ENCODE data around the gene NBPF11.
A peak's percentile ranks its signal among the peaks of the same experiment; 100 is the strongest.
"Not testable (repeated sequence)": the region's sequence is repeated elsewhere in the genome, so short reads cannot be mapped to it uniquely, and the experiment has no call there.

Gene NBPF11

DNA sequence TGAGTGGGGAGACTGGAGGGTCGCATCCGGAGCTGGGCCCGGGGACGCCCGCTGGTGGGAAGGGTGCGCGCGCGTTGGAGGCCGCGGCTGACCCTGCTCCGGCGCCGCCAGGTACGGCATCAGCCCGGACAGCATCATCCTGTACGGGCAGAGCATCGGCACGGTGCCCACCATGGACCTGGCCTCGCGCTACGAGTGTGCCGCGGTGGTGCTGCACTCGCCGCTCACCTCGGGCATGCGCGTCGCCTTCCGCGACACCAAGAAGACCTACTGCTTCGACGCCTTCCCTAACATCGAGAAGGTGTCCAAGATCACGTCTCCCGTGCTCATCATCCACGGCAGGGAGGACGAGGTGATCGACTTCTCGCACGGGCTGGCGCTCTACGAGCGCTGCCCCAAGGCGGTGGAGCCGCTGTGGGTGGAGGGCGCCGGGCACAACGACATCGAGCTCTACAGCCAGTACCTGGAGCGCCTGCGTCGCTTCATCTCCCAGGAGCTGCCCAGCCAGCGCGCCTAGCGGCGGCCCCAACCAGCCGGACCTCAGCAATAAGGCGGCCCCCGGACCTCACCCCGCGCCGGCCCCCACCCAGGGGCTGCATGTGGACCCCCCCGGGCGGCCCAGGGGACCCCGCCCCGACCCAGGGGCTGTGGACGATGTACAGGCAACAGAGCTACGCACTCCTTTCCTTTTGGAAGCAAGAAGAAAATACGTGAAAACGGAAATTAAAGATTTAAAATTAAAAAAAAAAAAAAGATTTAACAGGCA is 2.8 kb downstream of the NBPF11 start:
- not testable (repeated sequence) for DNase-seq (ENCODE audit: low read depth); H3K9me3 ChIP-seq (ENCODE audit: control insufficient read depth, low read length); H3K4me1 ChIP-seq (ENCODE audit: control insufficient read depth, insufficient read depth, low read length)

DNA sequence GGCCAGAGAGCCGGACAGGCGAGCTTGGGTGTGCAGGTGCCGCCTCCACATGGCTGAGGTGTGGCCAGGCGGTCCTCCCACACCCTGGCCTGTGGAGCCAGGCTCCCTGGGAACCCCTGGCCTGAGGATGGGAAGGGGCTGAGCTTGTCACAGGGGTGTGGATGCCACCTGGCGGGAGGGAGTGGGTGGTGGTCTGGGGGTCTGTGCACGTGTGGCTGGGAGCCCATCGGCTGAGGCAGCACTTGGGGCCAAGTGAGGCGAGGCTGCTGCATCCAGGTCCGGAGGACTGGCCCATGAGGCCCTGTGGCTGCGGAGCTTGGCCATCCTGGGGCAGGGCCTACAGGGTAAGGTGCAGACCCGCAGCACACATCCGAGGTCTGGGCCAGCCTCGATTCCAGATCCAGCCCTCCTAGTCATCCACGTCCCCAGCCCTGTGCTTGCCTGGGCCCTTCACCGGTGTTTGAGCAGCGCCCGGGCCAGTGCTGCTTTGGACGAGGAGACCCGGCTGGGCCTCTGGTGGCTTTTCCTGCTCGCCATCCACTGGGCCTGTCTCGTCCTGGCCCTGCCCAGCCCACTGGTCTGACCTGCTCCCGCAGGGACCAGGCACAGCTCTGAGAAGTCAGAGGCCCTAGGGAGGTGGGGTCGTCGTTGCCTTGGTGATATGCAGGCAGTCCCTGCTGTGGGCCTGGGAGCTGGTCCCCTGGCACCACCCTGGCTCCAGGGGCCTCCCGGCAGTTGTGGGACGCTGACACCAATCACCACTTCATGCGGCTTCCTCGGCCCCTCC is 4.8 kb downstream of the NBPF11 start:
- DNase-seq (ENCODE audit: low read depth); H3K36me3 ChIP-seq (ENCODE audit: control insufficient read depth, insufficient read depth, low read length, severe bottlenecking); H3K27me3 ChIP-seq (replicated peaks; ENCODE audit: control insufficient read depth, insufficient read depth, low read length); H3K4me3 ChIP-seq (ENCODE audit: low read length); H3K4me1 ChIP-seq (ENCODE audit: control insufficient read depth, insufficient read depth, low read length); H3K9ac ChIP-seq (ENCODE audit: low read length); H3K9me3 ChIP-seq (ENCODE audit: control insufficient read depth, low read length): not testable (repeated sequence)

More for the DNA sequence above, 2.8 kb downstream of the NBPF11 start:
- not testable (repeated sequence) for H3K27me3 ChIP-seq (replicated peaks; ENCODE audit: control insufficient read depth, insufficient read depth, low read length); H3K9ac ChIP-seq (ENCODE audit: low read length); H3K4me3 ChIP-seq (ENCODE audit: low read length); H3K36me3 ChIP-seq (ENCODE audit: control insufficient read depth, insufficient read depth, low read length, severe bottlenecking)

DNA sequence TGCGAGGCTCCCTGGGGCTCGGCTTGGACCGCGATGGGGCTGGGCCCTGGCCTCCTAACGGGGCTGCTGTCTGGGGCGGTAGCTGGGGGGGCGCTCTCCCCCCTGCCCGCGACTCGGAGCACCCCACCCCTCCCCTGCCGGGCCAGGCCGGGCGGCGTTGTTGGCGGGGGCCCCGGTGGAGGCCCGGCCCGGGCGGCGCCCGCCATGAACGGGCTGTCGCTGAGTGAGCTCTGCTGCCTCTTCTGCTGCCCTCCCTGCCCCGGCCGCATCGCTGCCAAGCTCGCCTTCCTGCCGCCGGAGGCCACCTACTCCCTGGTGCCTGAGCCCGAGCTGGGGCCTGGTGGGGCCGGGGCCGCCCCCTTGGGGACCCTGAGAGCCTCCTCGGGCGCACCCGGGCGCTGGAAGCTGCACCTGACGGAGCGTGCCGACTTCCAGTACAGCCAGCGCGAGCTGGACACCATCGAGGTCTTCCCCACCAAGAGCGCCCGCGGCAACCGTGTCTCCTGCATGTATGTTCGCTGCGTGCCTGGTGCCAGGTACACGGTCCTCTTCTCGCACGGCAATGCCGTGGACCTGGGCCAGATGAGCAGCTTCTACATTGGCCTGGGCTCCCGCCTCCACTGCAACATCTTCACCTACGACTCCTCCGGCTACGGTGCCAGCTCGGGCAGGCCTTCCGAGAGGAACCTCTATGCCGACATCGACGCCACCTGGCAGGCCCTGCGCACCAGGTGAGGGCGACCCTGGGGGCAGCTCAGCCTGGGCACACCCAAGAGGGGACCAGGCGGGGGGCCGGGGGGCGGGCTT is 5.7 kb downstream of the NBPF11 start:
- not testable (repeated sequence) for H3K27me3 ChIP-seq (replicated peaks; ENCODE audit: control insufficient read depth, insufficient read depth, low read length); H3K4me3 ChIP-seq (ENCODE audit: low read length); H3K9me3 ChIP-seq (ENCODE audit: control insufficient read depth, low read length); H3K4me1 ChIP-seq (ENCODE audit: control insufficient read depth, insufficient read depth, low read length); H3K9ac ChIP-seq (ENCODE audit: low read length); H3K36me3 ChIP-seq (ENCODE audit: control insufficient read depth, insufficient read depth, low read length, severe bottlenecking); DNase-seq (ENCODE audit: low read depth)

DNA sequence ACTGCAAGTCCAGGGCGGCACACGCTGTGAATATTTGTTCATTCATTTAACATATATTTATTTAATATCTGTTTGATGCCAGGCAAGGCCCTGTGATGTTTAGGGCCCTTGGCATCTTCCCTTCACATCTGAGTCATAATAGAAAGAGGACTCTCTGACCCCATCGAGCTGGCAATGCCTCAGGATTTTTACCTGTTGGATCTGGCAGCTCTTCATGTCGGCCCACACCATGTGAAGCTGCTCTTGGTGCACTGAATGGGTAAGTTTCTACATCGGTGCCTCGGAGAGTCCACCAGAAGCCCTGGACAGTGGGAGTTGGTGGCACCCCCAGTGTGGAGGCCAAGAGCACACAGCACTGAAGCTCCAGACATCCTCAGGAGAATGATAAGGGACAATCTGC is 8.9 kb downstream of the NBPF11 start:
- not testable (repeated sequence) for H3K4me3 ChIP-seq (ENCODE audit: low read length); DNase-seq (ENCODE audit: low read depth); H3K27me3 ChIP-seq (replicated peaks; ENCODE audit: control insufficient read depth, insufficient read depth, low read length); H3K9me3 ChIP-seq (ENCODE audit: control insufficient read depth, low read length); H3K4me1 ChIP-seq (ENCODE audit: control insufficient read depth, insufficient read depth, low read length); H3K36me3 ChIP-seq (ENCODE audit: control insufficient read depth, insufficient read depth, low read length, severe bottlenecking); H3K9ac ChIP-seq (ENCODE audit: low read length)

DNA sequence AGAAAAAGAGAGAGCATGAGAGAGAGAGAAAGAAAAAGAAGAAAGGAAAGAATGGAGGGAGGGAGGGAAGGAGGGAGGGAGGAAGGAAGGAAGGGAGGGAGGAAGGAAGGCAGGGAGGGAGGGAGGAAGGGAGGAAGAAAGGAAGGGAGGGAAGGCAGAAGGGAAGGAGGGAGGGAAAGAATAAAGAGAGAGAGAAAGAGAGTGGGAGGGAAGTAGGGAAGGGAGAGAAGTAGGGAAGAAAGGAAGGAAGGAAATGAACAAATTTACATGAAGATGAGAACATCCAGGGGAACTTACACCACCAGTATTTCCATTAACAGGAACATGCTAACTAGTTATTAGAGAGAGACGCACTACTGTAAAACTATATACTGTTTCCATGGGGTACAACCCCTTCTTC is 10.1 kb downstream of the NBPF11 start:
- not testable (repeated sequence) for H3K4me3 ChIP-seq (ENCODE audit: low read length); DNase-seq (ENCODE audit: low read depth); H3K9me3 ChIP-seq (ENCODE audit: control insufficient read depth, low read length); H3K4me1 ChIP-seq (ENCODE audit: control insufficient read depth, insufficient read depth, low read length); H3K36me3 ChIP-seq (ENCODE audit: control insufficient read depth, insufficient read depth, low read length, severe bottlenecking); H3K27me3 ChIP-seq (replicated peaks; ENCODE audit: control insufficient read depth, insufficient read depth, low read length); H3K9ac ChIP-seq (ENCODE audit: low read length)

DNA sequence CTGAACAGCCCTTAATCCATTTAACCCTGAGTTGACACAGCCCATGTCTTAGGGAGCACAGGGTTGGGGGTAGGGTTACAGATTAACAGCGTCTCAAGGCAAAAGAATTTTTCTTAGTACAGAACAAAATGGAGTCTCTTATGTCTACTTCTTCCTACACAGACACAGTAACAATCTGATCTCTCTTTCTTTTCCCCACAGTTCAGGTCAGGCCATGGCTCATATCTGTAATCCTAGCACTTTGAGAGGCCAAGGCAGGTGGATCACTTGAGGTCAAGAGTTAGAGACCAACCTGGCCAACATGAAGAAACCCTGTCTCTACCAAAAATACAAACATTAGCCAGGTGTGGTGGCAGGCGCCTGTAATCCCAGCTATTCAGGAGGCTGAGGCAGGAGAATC is 13.5 kb downstream of the NBPF11 start:
- H3K9me3 ChIP-seq (ENCODE audit: control insufficient read depth, low read length); H3K36me3 ChIP-seq (ENCODE audit: control insufficient read depth, insufficient read depth, low read length, severe bottlenecking); DNase-seq (ENCODE audit: low read depth); H3K27me3 ChIP-seq (replicated peaks; ENCODE audit: control insufficient read depth, insufficient read depth, low read length); H3K9ac ChIP-seq (ENCODE audit: low read length); H3K4me1 ChIP-seq (ENCODE audit: control insufficient read depth, insufficient read depth, low read length); H3K4me3 ChIP-seq (ENCODE audit: low read length): not testable (repeated sequence)

DNA sequence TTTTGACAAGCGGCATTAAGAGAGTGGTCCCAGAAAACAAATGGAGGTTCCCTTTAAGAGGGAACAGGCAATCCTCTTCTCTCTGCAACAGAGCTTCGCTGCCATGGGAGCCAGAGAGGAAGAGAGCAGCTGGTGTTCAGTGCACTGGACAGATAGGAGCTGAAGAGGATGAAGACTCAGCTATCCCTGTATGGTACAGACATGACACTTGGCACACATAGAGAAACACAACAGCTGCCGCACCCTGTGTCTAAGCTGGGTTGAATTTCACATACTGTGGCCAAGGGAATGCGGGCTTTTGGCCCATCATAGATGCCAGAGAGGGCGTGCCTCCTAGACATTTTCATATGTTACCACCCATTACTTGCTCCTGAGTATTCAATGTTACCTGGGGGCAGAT is 29.7 kb downstream of the NBPF11 start:
- H3K9ac ChIP-seq (ENCODE audit: low read length); H3K9me3 ChIP-seq (ENCODE audit: control insufficient read depth, low read length); H3K4me3 ChIP-seq (ENCODE audit: low read length); DNase-seq (ENCODE audit: low read depth); H3K27me3 ChIP-seq (replicated peaks; ENCODE audit: control insufficient read depth, insufficient read depth, low read length); H3K36me3 ChIP-seq (ENCODE audit: control insufficient read depth, insufficient read depth, low read length, severe bottlenecking); H3K4me1 ChIP-seq (ENCODE audit: control insufficient read depth, insufficient read depth, low read length): not testable (repeated sequence)

DNA sequence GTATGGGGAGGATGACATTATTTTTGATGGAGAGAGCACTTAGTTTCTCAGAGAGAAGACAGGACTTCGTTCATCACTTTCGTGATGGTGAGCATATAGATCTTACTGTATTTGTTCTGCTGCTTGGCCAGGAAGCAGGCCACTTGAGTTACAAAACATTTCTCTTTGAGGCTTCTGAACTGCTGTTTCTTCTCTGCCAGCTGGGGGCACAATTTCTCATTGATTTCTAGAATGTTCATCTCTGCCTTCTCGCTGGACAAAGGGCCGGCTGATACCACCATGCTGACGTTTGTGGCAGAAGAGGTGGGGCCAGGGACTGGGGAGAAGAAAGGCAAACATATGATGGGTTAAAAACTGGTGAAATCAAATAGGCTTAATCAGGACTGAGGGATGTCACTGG is 31.7 kb downstream of the NBPF11 start:
- not testable (repeated sequence) for H3K36me3 ChIP-seq (ENCODE audit: control insufficient read depth, insufficient read depth, low read length, severe bottlenecking); H3K4me3 ChIP-seq (ENCODE audit: low read length); H3K9ac ChIP-seq (ENCODE audit: low read length); H3K27me3 ChIP-seq (replicated peaks; ENCODE audit: control insufficient read depth, insufficient read depth, low read length); H3K4me1 ChIP-seq (ENCODE audit: control insufficient read depth, insufficient read depth, low read length); H3K9me3 ChIP-seq (ENCODE audit: control insufficient read depth, low read length)
- peak; percentile 0 for DNase-seq (ENCODE audit: low read depth)

DNA sequence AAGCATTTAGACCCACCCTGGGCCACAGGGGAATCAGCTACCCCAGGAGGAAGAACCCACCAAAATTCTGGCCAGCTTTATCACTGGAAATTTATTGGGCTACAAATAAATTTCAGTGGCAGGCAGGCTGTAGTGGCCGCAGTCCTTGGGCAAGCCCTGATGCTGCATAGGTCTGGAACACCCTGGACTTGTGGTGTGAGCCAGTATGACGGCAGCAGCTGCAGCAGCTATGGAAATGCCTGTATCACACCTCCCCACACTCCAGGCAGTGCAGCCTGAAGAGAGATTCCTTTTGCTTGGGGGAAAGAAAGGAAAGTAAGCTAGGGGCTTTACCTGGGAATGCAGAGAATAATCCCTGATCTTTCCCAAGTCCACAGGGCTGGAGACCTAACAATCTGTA is 56.3 kb downstream of the NBPF11 start:
- not testable (repeated sequence) for H3K4me3 ChIP-seq (ENCODE audit: low read length); H3K27me3 ChIP-seq (replicated peaks; ENCODE audit: control insufficient read depth, insufficient read depth, low read length); H3K36me3 ChIP-seq (ENCODE audit: control insufficient read depth, insufficient read depth, low read length, severe bottlenecking); H3K9ac ChIP-seq (ENCODE audit: low read length); H3K4me1 ChIP-seq (ENCODE audit: control insufficient read depth, insufficient read depth, low read length); DNase-seq (ENCODE audit: low read depth); H3K9me3 ChIP-seq (ENCODE audit: control insufficient read depth, low read length)

DNA sequence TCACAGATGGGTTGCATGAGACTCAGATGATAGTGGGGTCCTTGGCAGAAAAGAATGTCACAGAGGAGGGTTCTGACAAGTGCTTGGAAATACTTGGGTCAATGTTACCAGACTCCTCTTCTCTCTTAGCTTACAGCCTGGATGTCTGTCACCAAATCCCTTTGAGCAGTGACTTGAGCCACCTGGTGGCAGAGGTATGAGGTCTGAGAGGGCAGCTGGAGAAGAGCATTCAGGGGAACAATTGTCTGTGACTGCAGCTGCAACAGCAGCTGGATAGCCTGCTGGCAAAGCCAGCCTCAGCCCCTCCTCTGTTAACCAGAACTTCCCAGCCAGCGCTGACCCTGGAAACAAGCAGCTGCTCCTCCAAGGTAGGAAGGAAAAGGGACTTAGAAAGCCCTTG is 65.9 kb downstream of the NBPF11 start:
- not testable (repeated sequence) for H3K4me1 ChIP-seq (ENCODE audit: control insufficient read depth, insufficient read depth, low read length); H3K36me3 ChIP-seq (ENCODE audit: control insufficient read depth, insufficient read depth, low read length, severe bottlenecking); H3K9ac ChIP-seq (ENCODE audit: low read length); DNase-seq (ENCODE audit: low read depth); H3K4me3 ChIP-seq (ENCODE audit: low read length); H3K27me3 ChIP-seq (replicated peaks; ENCODE audit: control insufficient read depth, insufficient read depth, low read length); H3K9me3 ChIP-seq (ENCODE audit: control insufficient read depth, low read length)

DNA sequence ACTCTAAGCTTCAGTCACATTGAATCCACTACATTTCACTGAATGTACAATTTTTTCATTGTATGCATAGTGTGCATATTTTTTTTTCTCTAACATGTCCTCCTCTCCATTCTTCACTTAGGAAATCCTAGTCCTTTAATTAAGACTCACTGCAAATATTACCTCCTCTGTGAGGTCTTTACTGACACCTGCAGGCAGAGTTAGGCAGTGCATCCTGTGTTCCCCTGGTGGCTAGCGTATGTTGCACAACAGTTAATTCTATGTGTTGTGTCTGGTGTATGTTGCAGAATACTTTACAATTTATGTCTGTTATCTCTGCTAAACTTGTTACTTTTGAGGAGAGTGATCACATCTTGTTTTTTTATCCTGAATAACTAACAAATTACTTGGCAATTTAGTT is 70.9 kb downstream of the NBPF11 start:
- not testable (repeated sequence) for H3K9me3 ChIP-seq (ENCODE audit: control insufficient read depth, low read length); H3K9ac ChIP-seq (ENCODE audit: low read length); H3K27me3 ChIP-seq (replicated peaks; ENCODE audit: control insufficient read depth, insufficient read depth, low read length); H3K4me3 ChIP-seq (ENCODE audit: low read length); H3K36me3 ChIP-seq (ENCODE audit: control insufficient read depth, insufficient read depth, low read length, severe bottlenecking); H3K4me1 ChIP-seq (ENCODE audit: control insufficient read depth, insufficient read depth, low read length); DNase-seq (ENCODE audit: low read depth)

All from adipocyte (in vitro differentiated cells).